ENCODE measurements around the gene ELOB.
A peak's percentile ranks its signal among the peaks of the same experiment; 100 is the strongest.

ELOB gene

GRCh38 chr16:2822158-2822495, 45.0 kb upstream of the ELOB start:
- no peaks in the 10 kb centered on the region for H3K36me3 ChIP-seq
- no peak for TF ChIP-seq CTCF (IDR thresholded peaks at IDR 0.05; ENCODE audit: low read depth, low read length)
- H3K9me3 ChIP-seq (ENCODE audit: severe bottlenecking), result no peaks in the 10 kb centered on the region
- no peaks in the 10 kb centered on the region for H3K27me3 ChIP-seq (ENCODE audit: insufficient read depth, low read depth, severe bottlenecking)
- H3K4me3 ChIP-seq (ENCODE audit: low read depth, low read length), result no peak overlapping the region
- DNase-seq, result peak; percentile 3
- no peak overlapping the region for H3K27ac ChIP-seq

GRCh38 chr16:2821487-2822157, 44.5 kb upstream of the ELOB start:
- DNase-seq, result peak; percentile 1
- no peak overlapping the region for H3K27ac ChIP-seq
- H3K27me3 ChIP-seq (ENCODE audit: insufficient read depth, low read depth, severe bottlenecking), result no peaks in the 10 kb centered on the region
- no peaks in the 10 kb centered on the region for H3K9me3 ChIP-seq (ENCODE audit: severe bottlenecking)
- no peak for TF ChIP-seq CTCF (IDR thresholded peaks at IDR 0.05; ENCODE audit: low read depth, low read length)
- no peaks in the 10 kb centered on the region for H3K36me3 ChIP-seq
- H3K4me3 ChIP-seq (ENCODE audit: low read depth, low read length), result no peak overlapping the region

GRCh38 chr16:2820836-2821486, 43.9 kb upstream of the ELOB start:
- Histone ChIP-seq H3K4me3 (ENCODE audit: low read depth, low read length) (no peak overlapping the region), H3K27ac (no peak overlapping the region), H3K36me3 (no peaks in the 10 kb centered on the region), H3K9me3 (ENCODE audit: severe bottlenecking) (no peaks in the 10 kb centered on the region), H3K27me3 (ENCODE audit: insufficient read depth, low read depth, severe bottlenecking) (no peaks in the 10 kb centered on the region)
- no peak for TF ChIP-seq CTCF (IDR thresholded peaks at IDR 0.05; ENCODE audit: low read depth, low read length)
- peak; percentile 3 for DNase-seq

- Histone ChIP-seq H3K27ac (no peak overlapping the region), H3K27me3 (ENCODE audit: insufficient read depth, low read depth, severe bottlenecking) (no peaks in the 10 kb centered on the region), H3K4me3 (ENCODE audit: low read depth, low read length) (no peak overlapping the region), H3K36me3 (no peaks in the 10 kb centered on the region), H3K9me3 (ENCODE audit: severe bottlenecking) (no peaks in the 10 kb centered on the region)
- no peak for DNase-seq
- TF ChIP-seq CTCF (IDR thresholded peaks at IDR 0.05; ENCODE audit: low read depth, low read length), result no peak
Measured at GRCh38 chr16:2819939-2820835, 43.1 kb upstream of the ELOB start.

GRCh38 chr16:2819179-2819938, 42.3 kb upstream of the ELOB start:
- DNase-seq, result no peak
- Histone ChIP-seq H3K36me3 (no peaks in the 10 kb centered on the region), H3K9me3 (ENCODE audit: severe bottlenecking) (no peaks in the 10 kb centered on the region), H3K4me3 (ENCODE audit: low read depth, low read length) (no peak overlapping the region), H3K27me3 (ENCODE audit: insufficient read depth, low read depth, severe bottlenecking) (no peaks in the 10 kb centered on the region), H3K27ac (no peak overlapping the region)
- TF ChIP-seq CTCF (IDR thresholded peaks at IDR 0.05; ENCODE audit: low read depth, low read length), result no peak
